GM18502 (cell line): ENCODE results near the gene CHST11.
A peak's percentile ranks its signal among the peaks of the same experiment; 100 is the strongest.

ENCODE experiments used
- ATAC-seq: cut with Tn5 transposase; IDR thresholded peaks from one replicate; pipeline ENCODE4 v1.9.1; 2021; ENCODE audit warnings: mild to moderate bottlenecking; ENCODE audit not compliant: unreplicated experiment, poor library complexity

CHST11 gene

DNA sequence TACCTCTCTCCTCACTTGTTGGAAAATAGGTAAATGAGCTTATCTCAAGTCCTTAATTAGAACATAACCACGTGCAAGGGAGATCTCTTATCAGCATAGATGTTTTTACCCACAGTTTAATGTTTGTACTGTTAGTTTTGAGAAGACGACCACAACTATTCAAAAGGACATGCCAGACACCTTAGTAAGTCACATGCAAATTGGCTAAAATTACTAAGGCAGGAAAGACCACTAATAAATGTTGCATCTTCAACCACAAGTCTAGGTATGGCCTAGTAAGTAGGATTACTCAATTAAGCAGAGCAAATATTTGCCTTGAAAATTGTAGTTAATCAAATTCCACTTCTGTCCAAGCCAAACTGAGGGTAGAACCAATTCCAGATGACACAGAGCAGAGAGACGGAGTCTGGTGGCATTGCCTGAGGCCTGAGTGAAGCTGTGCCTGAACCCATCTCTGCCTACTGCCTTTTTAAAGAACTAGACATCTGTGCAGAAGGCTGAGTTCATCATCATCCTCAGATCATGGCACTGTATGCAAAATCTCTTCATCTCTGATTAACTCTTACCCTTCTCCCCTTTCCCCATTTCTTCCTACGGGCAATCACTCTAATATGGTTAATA is 29.7 kb upstream of the CHST11 start:
- ATAC-seq: no peak

DNA sequence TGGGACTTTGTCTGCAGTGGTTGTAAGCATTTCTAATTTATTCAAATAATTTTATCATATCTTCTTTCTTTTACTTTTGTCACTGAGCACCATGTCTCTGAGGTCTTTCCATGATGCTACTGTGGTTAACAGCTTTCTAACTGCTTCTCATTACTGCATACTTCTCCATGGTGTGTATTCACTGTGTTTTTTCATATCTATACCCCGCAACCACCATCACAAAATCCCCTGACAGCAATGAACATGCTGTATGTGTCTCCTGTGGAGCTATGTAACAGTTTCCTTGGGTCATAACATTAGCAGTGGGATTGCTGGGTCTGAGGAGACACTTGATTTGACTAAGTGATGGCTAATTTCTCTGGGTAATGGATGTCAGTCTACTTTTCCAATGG is 29.2 kb upstream of the CHST11 start:
- ATAC-seq: no peak

GRCh38 chr12:104433061-104433460 is 23.7 kb upstream of the CHST11 start:
- ATAC-seq: no peak

GRCh38 chr12:104434129-104434528 is 22.6 kb upstream of the CHST11 start:
- ATAC-seq: no peak

DNA sequence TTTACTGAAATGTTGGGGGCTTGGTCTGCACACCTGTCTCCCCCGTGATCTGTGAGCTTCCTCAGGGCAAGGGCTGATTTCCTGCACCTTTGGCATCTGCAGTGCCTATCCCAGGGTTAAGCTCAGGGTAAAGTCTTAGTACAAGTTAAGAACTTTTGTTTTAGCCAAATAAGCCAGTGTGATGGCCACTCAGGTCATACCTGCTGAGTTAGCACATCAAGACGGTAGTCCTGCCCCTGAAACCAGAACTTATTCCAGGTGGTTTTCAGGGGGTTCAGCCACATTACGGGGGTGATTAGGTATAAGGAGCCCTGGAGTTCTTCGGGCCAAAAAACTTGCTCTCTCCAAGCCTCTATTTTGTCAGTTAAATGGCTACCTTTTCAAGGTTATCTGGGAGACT is 21.6 kb upstream of the CHST11 start:
- no peak for ATAC-seq

GRCh38 chr12:104435765-104436164 is 21.0 kb upstream of the CHST11 start:
- ATAC-seq: no peak

DNA sequence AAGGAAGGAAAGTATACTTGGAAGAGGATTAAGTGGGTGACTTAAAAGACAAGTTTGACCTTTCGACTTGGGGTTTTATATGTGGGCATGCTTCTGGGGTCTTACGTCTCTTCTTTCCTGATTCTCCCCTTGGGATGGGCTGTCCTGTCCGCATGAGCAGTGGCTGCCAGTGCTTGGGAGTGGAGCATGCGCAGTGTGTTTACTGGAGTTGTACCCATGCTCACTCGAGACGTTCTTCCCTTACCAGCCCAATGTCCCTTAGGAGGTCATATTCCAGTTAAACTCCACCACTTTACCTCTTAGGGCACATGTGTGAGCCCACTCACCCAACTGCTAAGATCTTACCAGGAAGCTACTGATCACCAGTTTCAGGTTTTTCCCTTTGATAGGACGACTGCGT is 20.0 kb upstream of the CHST11 start:
- ATAC-seq: no peak

- ATAC-seq: no peak
These were observed 18.6 kb upstream of the CHST11 start for GRCh38 chr12:104438134-104438533.

DNA sequence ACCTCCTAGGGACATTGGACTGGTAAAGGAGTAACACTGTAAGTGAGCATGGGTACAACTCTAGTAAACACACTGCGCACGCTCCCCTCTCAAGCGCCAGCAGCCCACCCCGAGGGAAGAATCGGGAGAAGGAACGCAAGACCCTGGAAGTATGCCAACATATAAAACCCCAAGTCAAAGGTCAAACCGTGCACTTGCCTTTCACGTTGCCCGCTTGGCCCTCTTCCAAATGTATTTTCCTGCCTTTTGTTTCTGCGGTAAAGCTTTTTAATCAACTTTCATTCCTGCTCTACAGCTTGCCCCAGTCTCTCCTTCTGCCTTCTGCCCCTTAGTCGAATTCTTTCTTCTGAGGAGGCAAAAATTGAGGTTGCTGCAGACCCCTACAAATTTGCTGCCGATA is 17.6 kb upstream of the CHST11 start:
- no peak for ATAC-seq

DNA sequence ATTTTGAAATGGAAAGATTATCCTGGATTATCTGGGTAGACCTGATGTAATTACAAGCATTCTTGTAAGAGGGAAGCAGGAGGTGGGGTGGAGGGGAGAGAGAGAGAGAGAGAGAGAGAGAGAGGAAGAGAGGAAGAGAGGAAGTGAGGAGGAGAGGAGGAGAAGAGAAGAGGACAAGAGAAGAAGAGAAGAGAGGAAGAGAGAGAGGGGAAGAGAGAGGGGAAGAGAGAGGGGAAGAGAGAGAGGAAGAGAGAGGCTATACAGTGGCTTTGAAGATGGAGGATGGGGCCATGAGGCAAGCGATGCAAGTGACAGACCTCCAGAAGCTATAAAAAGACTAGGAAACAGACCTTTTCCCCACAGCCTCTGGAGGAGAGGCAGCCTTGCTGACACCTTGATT is 13.7 kb upstream of the CHST11 start:
- no peak for ATAC-seq

DNA sequence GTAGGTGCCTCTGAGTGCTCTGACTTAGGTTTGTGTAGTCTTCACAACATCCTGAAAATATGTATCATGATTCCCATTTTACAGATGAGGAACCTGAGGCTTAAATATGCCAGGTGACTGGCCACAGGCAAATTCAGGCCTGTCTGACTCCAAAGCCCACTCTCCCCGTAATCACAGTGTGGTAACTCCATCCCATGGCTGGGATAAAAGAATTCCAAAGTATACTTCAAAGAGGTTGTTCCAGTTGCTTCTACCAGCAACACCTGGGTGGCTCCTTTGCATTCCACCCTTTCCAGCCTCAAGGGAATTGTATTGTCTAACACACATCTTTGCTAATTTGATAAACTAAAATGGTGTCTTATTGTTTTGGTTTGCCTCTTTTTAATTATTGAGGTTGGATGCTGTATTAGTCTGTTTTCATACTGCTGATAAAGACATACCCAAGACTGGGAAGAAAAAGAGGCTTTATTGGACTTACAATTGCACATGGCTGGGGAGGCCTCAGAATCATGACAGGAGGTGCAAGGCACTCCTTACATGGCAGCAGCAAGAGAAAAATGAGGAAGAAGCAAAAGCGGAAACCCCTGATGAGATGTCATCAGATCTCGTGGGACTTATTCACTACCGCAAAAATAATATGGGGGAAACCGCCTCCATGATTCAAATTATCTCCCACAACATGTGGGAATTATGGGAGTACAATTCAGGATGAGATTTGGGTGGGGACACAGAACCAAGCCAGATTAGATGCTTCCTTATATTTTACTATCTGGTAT is 9.9 kb upstream of the CHST11 start:
- ATAC-seq: no peak

- ATAC-seq: no peak
These were observed 8.7 kb upstream of the CHST11 start for GRCh38 chr12:104448031-104448430.

DNA sequence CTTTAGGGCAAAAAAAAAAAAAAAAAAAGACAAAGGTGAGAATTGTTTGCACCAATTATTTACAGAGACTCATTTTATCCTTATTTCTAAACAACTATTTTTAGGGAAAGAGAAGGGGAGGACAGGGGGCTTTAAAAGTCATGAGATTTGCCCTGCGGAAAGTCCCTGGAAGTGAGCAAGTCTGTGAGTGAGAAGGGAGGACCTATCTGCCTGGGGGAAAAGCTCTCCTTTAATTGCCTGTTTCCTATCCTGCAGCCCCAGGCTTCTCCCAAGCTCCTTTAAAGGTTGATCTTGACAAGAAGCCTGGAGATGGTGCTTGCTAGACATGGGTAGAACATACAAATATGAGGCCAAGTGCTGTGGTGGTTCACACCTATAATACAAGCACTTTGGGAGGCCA is 8.3 kb upstream of the CHST11 start:
- ATAC-seq: no peak

- ATAC-seq: no peak
These were observed 6.0 kb upstream of the CHST11 start for GRCh38 chr12:104450700-104451099.

DNA sequence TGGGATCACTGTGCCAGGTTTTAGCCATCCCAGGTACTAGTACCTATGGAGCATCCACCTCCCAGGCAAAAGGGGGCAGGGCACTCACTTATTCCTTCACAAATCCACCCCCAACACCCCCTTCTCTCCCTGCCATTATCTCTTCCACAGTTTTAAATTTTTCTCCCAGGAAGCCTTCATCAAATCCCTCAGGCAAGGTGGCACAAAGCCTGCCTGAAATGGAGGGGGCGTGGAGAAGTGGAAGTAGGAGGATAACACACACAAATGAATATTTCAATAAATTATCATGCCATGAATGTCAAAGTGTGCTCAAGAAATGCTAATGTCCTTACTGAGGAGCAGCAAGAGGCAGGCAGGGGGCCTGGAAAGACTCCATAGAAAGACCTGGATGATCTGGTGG is 4.7 kb upstream of the CHST11 start:
- no peak for ATAC-seq

DNA sequence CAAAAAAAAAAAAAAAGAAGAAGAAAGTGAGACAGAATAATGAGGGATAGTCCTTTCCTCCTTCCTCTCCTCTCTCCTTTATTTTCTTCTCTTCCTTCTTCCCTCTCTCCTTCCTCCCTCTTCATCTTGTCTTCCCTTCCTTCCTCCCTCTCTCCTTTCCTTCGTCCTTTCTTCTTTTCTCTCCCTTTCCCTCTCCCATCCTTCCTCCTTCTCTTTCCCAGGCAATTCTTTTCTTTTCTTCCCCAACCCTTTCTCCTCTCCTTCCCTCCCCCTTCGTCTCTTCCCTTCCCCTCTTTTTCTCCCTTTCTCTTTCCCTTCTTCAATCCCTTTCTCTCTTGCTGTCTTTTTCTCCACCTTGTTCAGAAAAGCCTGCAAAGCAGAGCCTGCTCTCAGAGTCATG is 3.6 kb upstream of the CHST11 start:
- ATAC-seq: no peak

- no peak for ATAC-seq
These were observed 1.8 kb upstream of the CHST11 start for GRCh38 chr12:104454997-104455396.

DNA sequence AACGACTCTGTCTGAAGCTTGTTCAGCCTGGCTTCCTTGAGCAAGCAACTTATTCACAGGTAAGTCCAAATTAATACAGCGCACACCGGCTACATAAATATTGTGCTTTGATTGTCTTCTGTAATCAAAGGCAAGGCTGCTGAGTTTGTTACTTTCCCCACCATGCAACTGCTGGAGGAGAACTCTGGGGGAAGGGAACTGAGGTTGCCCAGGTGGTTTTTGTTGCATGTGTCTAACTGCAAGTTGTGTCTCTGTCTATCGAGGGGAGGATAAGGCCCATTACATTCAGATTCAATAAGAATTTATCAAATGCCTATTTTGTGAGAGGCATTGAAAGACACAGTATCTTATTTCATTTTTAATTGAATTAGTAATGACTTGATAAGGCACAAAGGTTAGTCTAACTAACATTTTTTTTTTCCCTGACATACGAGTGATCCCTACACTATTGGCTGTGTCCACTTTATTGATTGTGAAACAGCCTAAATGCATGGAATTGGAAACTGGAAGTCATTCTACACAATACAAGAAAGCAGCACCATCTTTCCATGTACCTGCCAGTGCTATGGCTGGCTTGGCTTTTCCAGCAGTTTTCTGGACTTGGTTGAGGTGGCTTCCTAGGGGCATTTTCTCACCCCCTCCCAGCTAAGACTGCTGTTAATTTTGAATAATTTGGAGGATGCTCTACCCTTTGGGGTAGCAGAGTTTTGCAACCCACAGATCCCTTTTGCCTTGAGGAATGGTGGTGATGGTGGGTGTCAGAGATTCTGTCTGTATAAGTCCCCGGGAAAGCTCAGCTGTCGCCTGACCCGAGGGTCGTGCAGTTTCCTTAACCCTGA is 951 bp upstream of the CHST11 start:
- ATAC-seq: no peak

DNA sequence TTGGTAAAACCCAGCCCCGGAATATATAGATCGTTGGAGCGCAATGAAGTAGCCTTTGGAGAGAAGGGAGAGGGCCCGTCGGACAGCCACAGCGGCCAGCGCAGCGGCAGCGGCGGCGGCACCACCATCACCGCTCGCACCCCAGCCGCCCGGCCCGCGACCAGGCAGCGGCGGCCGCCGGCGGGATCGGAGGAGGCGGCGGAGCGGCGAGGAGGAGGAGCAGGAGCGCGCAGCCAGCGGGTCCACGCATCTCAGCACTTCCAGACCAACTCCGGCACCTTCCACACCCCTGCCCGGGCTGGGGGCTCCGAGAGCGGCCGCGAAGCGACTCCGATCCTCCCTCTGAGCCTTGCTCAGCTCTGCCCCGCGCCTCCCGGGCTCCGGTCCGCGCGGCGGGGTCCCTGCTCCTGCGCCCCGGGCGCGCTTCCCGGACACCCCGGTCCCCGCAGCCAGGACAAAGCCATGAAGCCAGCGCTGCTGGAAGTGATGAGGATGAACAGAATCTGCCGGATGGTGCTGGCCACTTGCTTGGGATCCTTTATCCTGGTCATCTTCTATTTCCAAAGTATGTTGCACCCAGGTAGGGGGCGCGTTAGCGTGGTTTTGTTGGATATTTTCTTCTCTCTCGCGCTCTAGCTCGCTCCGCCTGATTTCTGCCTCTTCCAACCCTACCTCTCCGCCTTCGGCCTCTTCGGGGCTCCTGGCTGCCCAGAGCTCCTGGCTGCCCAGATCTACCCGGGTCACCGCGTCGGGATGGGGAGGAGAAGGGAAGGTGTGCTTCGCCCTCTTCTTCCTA is 400 bp downstream of the CHST11 start:
- peak; percentile 30 for ATAC-seq
